H9 (cell line): Measurements from ENCODE around the gene RUNDC3A. TPM values are rescaled to one million over a fixed set of nuclear protein-coding genes. Genes with fewer than 3 reads are reported as not detected.

Experiments used
- DNase-seq: peaks from one replicate; pipeline ENCODE4 v3.0.0-alpha.2; 2017
- H2AFZ ChIP-seq: one replicate; pipeline ENCODE4 v1.6.1; 2013; ENCODE audit warnings: mild to moderate bottlenecking, low read length, control low read depth, moderate library complexity
- H2AK5ac ChIP-seq: 2 replicates; pipeline ENCODE4 v1.6.1; 2013; ENCODE audit warnings: low read length, control low read depth, mixed read lengths; ENCODE audit not compliant: insufficient read length
- H2BK120ac ChIP-seq: one replicate; pipeline ENCODE4 v1.6.1; 2013; ENCODE audit warnings: low read depth, mild to moderate bottlenecking, low read length, control low read depth, inconsistent platforms; ENCODE audit not compliant: poor library complexity, severe bottlenecking
- H2BK12ac ChIP-seq: 2 replicates; pipeline ENCODE4 v1.6.1; 2013; ENCODE audit warnings: low read length, control low read depth, mixed read lengths, low read depth; ENCODE audit not compliant: insufficient read length
- H2BK15ac ChIP-seq: 2 replicates; pipeline ENCODE4 v1.6.1; 2013; ENCODE audit warnings: low read depth, low read length, control low read depth
- H2BK20ac ChIP-seq: one replicate; pipeline ENCODE4 v1.6.1; 2013; ENCODE audit warnings: low read depth, mild to moderate bottlenecking, low read length, control low read depth, inconsistent platforms; ENCODE audit not compliant: poor library complexity, severe bottlenecking
- H2BK5ac ChIP-seq: 2 replicates; pipeline ENCODE4 v1.6.1; 2013; ENCODE audit warnings: low read length, control low read depth, mixed read lengths; ENCODE audit not compliant: insufficient read length
- H3K14ac ChIP-seq: 2 replicates; pipeline ENCODE4 v1.6.1; 2013; ENCODE audit warnings: low read length, control low read depth; ENCODE audit not compliant: insufficient read depth
- H3K18ac ChIP-seq: 2 replicates; pipeline ENCODE4 v1.6.1; 2013; ENCODE audit warnings: low read depth, mild to moderate bottlenecking, mixed read lengths, low read length, control low read depth; ENCODE audit not compliant: insufficient read length
- H3K23ac ChIP-seq: 2 replicates; pipeline ENCODE4 v1.6.1; 2013; ENCODE audit warnings: low read length, control low read depth, mixed read lengths, low read depth; ENCODE audit not compliant: insufficient read length
- H3K23me2 ChIP-seq: 2 replicates; pipeline ENCODE4 v1.6.1; 2013; ENCODE audit warnings: low read depth, mild to moderate bottlenecking, mixed read lengths, low read length, control low read depth; ENCODE audit not compliant: insufficient read length, poor library complexity, severe bottlenecking
- H3K27ac ChIP-seq: 2 replicates; pipeline ENCODE4 v1.5.1; 2013; ENCODE audit warnings: low read length, control low read depth, mixed read lengths, low read depth; ENCODE audit not compliant: insufficient read length
- H3K27me3 ChIP-seq: 2 replicates; pipeline ENCODE4 v1.6.1; 2013; ENCODE audit warnings: low read length, control low read depth, inconsistent platforms; ENCODE audit not compliant: insufficient read depth
- H3K4ac ChIP-seq: 2 replicates; pipeline ENCODE4 v1.6.1; 2013; ENCODE audit warnings: low read depth, mild to moderate bottlenecking, control low read depth, inconsistent platforms, low read length, moderate library complexity
- H3K4me1 ChIP-seq: 2 replicates; pipeline ENCODE4 v1.6.1; 2013; ENCODE audit warnings: low read length, control low read depth, inconsistent platforms; ENCODE audit not compliant: insufficient read depth
- H3K4me2 ChIP-seq: 2 replicates; pipeline ENCODE4 v1.6.1; 2013; ENCODE audit warnings: low read length, control low read depth, mixed read lengths; ENCODE audit not compliant: insufficient read length, insufficient read depth
- H3K56ac ChIP-seq: 2 replicates; pipeline ENCODE4 v1.6.1; 2013; ENCODE audit warnings: low read depth, mild to moderate bottlenecking, mixed read lengths, low read length, control low read depth; ENCODE audit not compliant: insufficient read length
- H3K79me1 ChIP-seq: 2 replicates; pipeline ENCODE4 v1.6.1; 2013; ENCODE audit warnings: low read depth, mild to moderate bottlenecking, moderate library complexity, low read length, control low read depth, inconsistent platforms; ENCODE audit not compliant: insufficient read depth, poor library complexity, severe bottlenecking
- H3K79me2 ChIP-seq: 2 replicates; pipeline ENCODE4 v1.6.1; 2013; ENCODE audit warnings: low read length, control low read depth, inconsistent platforms; ENCODE audit not compliant: insufficient read depth
- H3K9ac ChIP-seq: 2 replicates; pipeline ENCODE4 v1.6.1; 2013; ENCODE audit warnings: low read length, control low read depth, mixed read lengths; ENCODE audit not compliant: insufficient read length; ENCODE audit errors: extremely low read depth
- H3K9me3 ChIP-seq: one replicate; pipeline ENCODE4 v1.6.1; 2013; ENCODE audit warnings: low read depth, low read length, inconsistent platforms; ENCODE audit not compliant: control insufficient read depth
- H3T11ph ChIP-seq: one replicate; pipeline ENCODE4 v1.6.1; 2013; ENCODE audit warnings: mild to moderate bottlenecking, low read length, control low read depth, inconsistent platforms
- H4K20me1 ChIP-seq: one replicate; pipeline ENCODE4 v1.6.1; 2013; ENCODE audit not compliant: control insufficient read depth, insufficient read length, insufficient read depth
- H4K5ac ChIP-seq: 2 replicates; pipeline ENCODE4 v1.6.1; 2013; ENCODE audit warnings: low read depth, mild to moderate bottlenecking, mixed read lengths, low read length, control low read depth; ENCODE audit not compliant: insufficient read length
- H4K8ac ChIP-seq: replicated peaks from 2 replicates; pipeline ENCODE4 v1.6.1; 2013; ENCODE audit warnings: low read length, control low read depth, mixed read lengths, low read depth; ENCODE audit not compliant: insufficient read length
- H4K91ac ChIP-seq: 2 replicates; pipeline ENCODE4 v1.6.1; 2013; ENCODE audit warnings: low read depth, mild to moderate bottlenecking, moderate library complexity, mixed read lengths, low read length, control low read depth; ENCODE audit not compliant: insufficient read length
- H3K27ac Mint-ChIP-seq, 3 experiments: 2 replicates in 2 of 3; 3 replicates in 1 of 3; pipeline ENCODE4 v1.8.0; 2020 to 2021; ENCODE audit warnings: mixed read lengths in 3 of 3, mild to moderate bottlenecking in 1 of 3, moderate library complexity in 1 of 3
- H3K27me3 Mint-ChIP-seq: 2 replicates; pipeline ENCODE4 v1.8.0; 2021; ENCODE audit warnings: low read depth, mild to moderate bottlenecking, moderate library complexity, mixed read lengths
- H3K36me3 Mint-ChIP-seq, 3 experiments: 2 replicates in 2 of 3; 3 replicates in 1 of 3; pipeline ENCODE4 v1.8.0; 2020 to 2021; ENCODE audit warnings: low read depth in 3 of 3, mixed read lengths in 3 of 3; ENCODE audit not compliant: insufficient read depth in 1 of 3
- H3K4me1 Mint-ChIP-seq, 2 experiments: 2 replicates each; pipeline ENCODE4 v1.8.0; 2020; ENCODE audit warnings: mixed read lengths in 2 of 2
- H3K4me3 Mint-ChIP-seq, 2 experiments: 2 replicates in 1 of 2; 3 replicates in 1 of 2; pipeline ENCODE4 v1.8.0; 2020 to 2021; ENCODE audit warnings: mild to moderate bottlenecking in 2 of 2, mixed read lengths in 2 of 2, moderate library complexity in 1 of 2
- H3K9me3 Mint-ChIP-seq, 2 experiments: 2 replicates in 1 of 2; 3 replicates in 1 of 2; pipeline ENCODE4 v1.8.0; 2020; ENCODE audit warnings: mild to moderate bottlenecking in 2 of 2, mixed read lengths in 2 of 2, moderate library complexity in 1 of 2
- CTCF ChIP-seq: fragments of 200-600 bp; sonication (generic); conservative IDR thresholded peaks from 3 replicates; pipeline ENCODE4 v1.8.0; 2021; ENCODE audit warnings: antibody characterized with exemption, mild to moderate bottlenecking
- WGBS: extraction: QIAGEN DNeasy Blood & Tissue Kit; methylation state at CpG from one replicate; pipeline ENCODE4 v1.1.7; 2013; ENCODE audit warnings: missing lambda C conversion rate, low lambda C conversion rate, mixed read lengths; ENCODE audit not compliant: insufficient read length; ENCODE audit errors: extremely low coverage; 5-methylcytosine and 5-hydroxymethylcytosine counted together
- total RNA-seq: library from RNA; stranded (reverse); gene quantifications from 2 replicates; pipeline ENCODE4 v1.2.1, GENCODE V29; 2021

RUNDC3A gene
- total RNA-seq, 1 experiment from 2014 or later, result 3.8 TPM

DNA sequence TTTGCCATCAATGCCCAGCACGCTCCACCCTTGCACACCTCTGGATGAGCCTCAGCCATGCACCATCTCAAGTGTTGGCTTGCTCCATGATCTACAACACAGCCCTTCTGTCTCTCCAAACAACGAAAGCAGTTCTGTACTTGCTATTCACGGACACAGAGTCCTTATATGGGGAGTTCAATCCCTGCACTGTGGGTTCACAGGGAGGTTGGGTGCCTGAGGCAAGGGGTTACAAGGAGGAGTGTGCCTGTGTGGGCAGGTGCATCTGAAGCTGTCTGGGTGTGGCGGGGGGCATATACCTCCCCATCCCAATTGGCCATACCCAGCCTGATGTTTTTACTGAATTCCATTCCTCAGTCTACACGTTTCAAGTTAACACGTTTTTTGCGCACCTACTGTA is 5.6 kb downstream of the RUNDC3A start:
- DNase-seq, result no peak
- Histone ChIP-seq H3T11ph (no peak overlapping the region), H4K8ac (no peak overlapping the region), H3K4ac (no peak overlapping the region), H2AFZ (no peak overlapping the region), H3K4me1 (peaks cover 4% of the 10 kb centered on the region; the same call in 1 of the 2 replicates), H4K91ac (no peak overlapping the region), H2BK5ac (no peak overlapping the region), H2AK5ac (no peak overlapping the region), H2BK20ac (no peak overlapping the region), H4K5ac (no peak overlapping the region), H3K79me1 (no peaks in the 10 kb centered on the region), H3K9ac (no peak overlapping the region), H2BK15ac (no peak overlapping the region), H2BK120ac (no peak overlapping the region), H3K27ac (no peak overlapping the region), H3K79me2 (no peaks in the 10 kb centered on the region), H3K27me3 (peaks cover 8% of the 10 kb centered on the region; the same call in 1 of the 2 replicates), H3K18ac (no peak overlapping the region), H4K20me1 (peaks cover 2% of the 10 kb centered on the region), H3K9me3 (no peaks in the 10 kb centered on the region), H3K56ac (no peak overlapping the region), H3K23ac (no peak overlapping the region), H3K4me2 (no peak overlapping the region), H2BK12ac (no peak overlapping the region), H3K23me2 (peaks cover 19% of the 10 kb centered on the region), H3K14ac (no peak overlapping the region)
- WGBS, result no CpG with 5 or more reads among the region's 7 CpGs
- H3K9me3 Mint-ChIP-seq, result no peaks in the 10 kb centered on the region
- peaks cover 43% of the 10 kb centered on the region for H3K27me3 Mint-ChIP-seq
- TF ChIP-seq CTCF, result no peak
- peaks cover 0 to 7% (median 0%) of the 10 kb centered on the region in 3 experiments; a peak in 2 of 7 replicates for H3K36me3 Mint-ChIP-seq
- H3K27ac Mint-ChIP-seq, result no peak overlapping the region; a peak in 1 of 7 replicates
- H3K4me1 Mint-ChIP-seq, result peaks cover 36 to 48% of the 10 kb centered on the region in 2 experiments
- H3K4me3 Mint-ChIP-seq, result peak overlapping the region; percentile 39 to 69
